Mammary epithelial cell (primary cell): ENCODE measurements around the gene FBXO8.

Experiments
- EZH2 ChIP-seq: IDR thresholded peaks from 2 replicates; pipeline ENCODE4 v1.6.1; 2012; ENCODE audit warnings: low read length, inconsistent platforms, borderline replicate concordance
- TF ChIP-seq, protein P1 (sequence below), 2 donors: IDR thresholded peaks in 1 of 2; conservative IDR thresholded peaks in 1 of 2; 2 replicates each; pipeline ENCODE4 v1.5.1; 2011 to 2012; ENCODE audit warnings: inconsistent platforms in 2 of 2, low read length in 2 of 2, mild to moderate bottlenecking in 2 of 2, control low read depth in 1 of 2, low read depth in 1 of 2; ENCODE audit not compliant: insufficient read depth in 1 of 2; ENCODE audit errors: extremely low read depth in 1 of 2

DNA sequence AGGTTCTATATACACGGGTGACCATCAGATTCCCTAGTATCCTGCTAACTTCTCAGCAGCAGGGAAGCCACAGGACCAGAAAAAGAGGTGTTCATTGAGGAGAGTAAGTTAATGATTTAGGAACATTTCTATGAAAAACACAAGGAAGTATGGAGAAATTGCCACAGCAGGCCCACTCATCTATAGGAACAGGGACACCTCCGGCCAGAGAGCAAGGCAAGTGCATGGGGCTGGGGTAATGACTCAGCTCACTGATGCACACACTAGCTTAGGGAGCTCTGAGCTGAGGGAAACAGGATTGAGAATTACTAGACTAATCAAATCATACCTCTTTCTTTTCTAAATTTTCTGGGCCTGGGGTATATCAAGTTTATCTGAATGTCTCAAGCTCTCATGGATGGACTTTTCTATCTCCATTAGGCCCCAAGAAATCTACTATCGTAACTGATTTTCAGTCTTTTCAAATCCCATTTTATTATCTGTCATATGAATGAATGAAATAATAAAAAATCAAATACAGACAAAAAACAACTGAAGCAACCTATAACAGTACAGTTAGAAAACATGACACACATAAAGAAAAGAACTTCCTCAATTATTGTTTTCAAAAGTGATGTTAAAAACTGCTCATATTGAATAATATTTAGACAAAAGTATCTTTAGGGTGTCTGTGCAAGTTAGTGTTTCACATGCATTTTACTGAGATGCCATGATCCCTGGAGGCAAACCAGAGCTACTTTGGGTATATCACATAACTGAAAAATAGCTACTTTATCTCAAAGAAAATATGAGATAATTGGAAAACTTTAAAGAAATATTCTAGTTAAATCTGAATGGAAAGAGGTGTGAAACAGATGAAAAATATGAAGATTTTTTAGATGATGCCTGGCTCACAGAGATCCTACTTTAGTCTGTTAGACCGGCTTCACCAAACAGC, 89.8 kb downstream of the FBXO8 start:
- TF ChIP-seq, protein P1, sequence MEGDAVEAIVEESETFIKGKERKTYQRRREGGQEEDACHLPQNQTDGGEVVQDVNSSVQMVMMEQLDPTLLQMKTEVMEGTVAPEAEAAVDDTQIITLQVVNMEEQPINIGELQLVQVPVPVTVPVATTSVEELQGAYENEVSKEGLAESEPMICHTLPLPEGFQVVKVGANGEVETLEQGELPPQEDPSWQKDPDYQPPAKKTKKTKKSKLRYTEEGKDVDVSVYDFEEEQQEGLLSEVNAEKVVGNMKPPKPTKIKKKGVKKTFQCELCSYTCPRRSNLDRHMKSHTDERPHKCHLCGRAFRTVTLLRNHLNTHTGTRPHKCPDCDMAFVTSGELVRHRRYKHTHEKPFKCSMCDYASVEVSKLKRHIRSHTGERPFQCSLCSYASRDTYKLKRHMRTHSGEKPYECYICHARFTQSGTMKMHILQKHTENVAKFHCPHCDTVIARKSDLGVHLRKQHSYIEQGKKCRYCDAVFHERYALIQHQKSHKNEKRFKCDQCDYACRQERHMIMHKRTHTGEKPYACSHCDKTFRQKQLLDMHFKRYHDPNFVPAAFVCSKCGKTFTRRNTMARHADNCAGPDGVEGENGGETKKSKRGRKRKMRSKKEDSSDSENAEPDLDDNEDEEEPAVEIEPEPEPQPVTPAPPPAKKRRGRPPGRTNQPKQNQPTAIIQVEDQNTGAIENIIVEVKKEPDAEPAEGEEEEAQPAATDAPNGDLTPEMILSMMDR (conservative IDR thresholded peaks at IDR 0.05 in 1 of 2, IDR thresholded peaks at IDR 0.05 in 1 of 2; ENCODE audit: extremely low read depth in 1 of 2, insufficient read depth in 1 of 2, low read depth in 1 of 2, low read length in 2 of 2): no peak
- TF ChIP-seq EZH2: no peak
